HG02870 (cell line): ENCODE results near the gene KRT81.
"Not testable (repeated sequence)": the region's sequence is repeated elsewhere in the genome, so short reads cannot be mapped to it uniquely, and the experiment has no call there.

Source experiments
- ATAC-seq: cut with Tn5 transposase; IDR thresholded peaks from one replicate; pipeline ENCODE4 v1.9.1; 2021; ENCODE audit warnings: mild to moderate bottlenecking, moderate library complexity; ENCODE audit not compliant: unreplicated experiment

KRT81 gene

GRCh38 chr12:52300796-52301691 is 9.7 kb upstream of the KRT81 start:
- ATAC-seq: no peak

GRCh38 chr12:52298677-52299190 is 7.4 kb upstream of the KRT81 start:
- no peak for ATAC-seq

DNA sequence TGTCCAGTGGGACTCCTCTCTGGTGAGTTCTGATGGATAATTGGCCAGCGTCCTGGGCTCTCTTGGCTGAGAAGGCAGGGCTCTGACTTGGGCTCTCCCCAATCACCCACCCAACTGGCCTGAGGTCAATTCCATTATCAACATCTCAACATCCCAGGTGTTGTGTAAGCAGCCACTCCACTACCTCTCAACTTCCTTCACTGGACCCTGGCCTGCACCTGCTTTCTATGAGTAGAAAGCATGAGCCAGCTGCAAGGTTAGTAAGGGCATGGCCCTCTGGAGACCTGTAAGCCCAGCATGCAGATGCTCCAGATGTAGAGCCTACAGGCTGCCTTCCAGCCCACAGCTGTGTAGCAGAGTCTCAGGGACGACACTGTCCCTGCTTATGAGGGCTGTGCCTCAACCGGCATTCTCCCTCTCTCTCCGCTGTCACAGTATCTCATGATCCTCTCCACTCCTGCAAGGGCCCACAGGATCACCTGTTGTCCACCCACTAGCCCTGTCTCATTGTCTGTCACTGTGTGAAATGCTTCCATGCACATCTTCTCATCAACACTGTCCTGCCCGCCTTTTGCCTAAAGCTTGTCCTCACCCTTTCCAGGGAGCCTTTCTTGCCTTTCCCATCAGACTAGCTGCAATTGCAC is 5.4 kb upstream of the KRT81 start:
- no peak for ATAC-seq

GRCh38 chr12:52295663-52296062 is 4.3 kb upstream of the KRT81 start:
- no peak for ATAC-seq

DNA sequence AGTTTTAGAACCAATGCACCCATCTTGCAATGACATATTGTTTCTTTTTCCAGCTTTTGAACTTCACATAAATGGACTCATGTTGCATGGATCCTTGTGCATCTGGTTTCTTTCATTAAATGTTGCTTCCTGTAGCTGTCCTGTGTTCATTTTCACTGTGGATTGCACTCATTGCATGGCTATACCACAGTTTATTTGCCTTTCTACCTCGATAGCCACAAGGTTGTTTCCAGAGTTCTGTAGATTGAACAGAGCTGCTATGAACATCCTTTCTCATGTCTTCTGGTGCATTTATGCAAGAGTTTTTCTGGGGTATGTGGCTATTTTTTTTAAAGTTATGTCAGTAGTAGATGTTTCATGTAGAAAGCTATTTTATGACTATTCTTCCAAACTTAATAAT is 3.5 kb upstream of the KRT81 start:
- ATAC-seq: no peak

DNA sequence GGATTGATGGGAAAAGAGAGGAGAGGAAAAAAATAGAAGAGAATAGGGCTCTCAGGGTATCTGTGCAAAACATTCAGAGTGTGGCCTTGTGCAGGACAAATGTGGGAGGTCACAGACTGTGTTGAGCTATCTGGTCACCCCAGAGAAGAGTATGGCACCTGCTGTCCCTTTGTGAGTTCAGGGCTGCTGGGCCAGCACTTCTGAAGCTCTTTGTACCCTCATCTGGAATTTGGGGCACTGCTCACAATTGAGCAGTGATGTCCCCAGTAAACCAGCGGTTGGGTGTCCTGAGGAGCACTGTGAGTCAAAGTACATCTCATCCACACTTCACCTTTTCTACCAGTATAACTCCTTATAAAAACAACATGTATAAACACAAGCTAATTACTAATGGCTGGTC is 2.6 kb upstream of the KRT81 start:
- ATAC-seq: no peak

DNA sequence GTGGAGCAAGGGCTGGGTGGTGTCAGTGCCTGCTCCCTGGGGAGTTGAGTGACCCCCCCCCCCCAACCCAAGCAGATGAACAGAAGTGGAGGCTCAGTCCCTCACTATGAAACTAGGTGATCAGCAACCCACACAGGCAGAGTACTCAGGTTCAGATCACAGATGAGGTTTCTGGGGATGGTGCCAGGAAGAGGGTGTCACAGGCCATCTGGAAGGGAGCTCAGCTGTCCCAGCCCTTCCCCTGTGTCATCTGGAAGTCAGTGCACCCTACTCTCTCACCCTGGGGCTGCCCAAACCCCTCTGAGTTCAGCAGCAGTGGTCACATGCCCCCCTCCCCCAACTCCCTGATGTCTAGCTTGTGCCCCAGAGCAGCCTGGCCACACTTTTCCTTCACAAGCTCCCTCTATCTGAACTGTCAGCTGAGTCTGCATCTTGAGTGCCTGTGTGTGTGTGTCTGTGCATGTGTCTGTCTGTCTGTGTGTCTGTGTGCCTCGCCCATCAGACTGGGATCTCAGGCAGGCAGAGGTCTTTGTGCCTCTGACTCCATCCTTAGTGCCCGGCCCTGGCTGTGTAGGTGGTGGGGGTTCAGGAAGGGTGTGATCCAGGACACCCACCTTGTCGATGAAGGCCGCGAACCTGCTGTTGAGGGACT is 725 bp downstream of the KRT81 start:
- not testable (repeated sequence) for ATAC-seq

GRCh38 chr12:52287816-52288805 is 3.2 kb downstream of the KRT81 start:
- ATAC-seq: peak; percentile 74

- ATAC-seq: not testable (repeated sequence)
These were observed 4.2 kb downstream of the KRT81 start for GRCh38 chr12:52286857-52287785.

DNA sequence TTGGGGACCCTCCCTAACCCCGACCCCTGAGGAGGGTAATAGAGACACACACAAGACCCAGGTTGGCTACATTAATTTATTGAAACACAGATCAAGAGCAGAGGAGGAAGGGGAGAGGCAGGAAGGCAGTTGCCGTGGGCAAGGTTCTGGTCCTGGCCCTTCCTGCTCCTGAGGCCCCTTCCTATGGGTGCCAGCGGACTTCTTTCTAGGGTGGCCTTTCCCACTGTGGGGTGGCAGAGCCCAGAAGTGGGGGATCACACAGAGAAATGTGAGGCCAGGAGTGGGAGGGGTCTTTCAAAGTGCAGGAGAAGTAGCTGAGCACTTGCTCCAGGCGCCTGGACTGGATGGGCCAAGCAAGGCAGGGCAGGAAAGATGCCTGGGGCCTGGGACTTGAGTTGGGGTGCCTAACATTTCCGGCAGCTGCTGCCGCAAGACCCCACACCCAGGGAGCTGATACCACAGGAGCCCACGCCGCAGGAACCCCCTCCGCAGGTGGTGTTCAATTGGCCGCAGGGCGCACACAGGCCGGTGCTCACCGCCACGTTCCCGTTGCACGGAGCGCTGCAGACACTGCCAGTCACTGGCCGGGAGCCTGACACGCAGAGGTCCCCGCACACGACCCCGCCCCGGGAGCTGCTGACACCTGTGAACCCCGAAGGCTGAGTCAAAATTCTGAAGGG is 5.3 kb downstream of the KRT81 start:
- no peak for ATAC-seq

- ATAC-seq: no peak
These were observed 6.1 kb downstream of the KRT81 start for GRCh38 chr12:52285172-52285745.

DNA sequence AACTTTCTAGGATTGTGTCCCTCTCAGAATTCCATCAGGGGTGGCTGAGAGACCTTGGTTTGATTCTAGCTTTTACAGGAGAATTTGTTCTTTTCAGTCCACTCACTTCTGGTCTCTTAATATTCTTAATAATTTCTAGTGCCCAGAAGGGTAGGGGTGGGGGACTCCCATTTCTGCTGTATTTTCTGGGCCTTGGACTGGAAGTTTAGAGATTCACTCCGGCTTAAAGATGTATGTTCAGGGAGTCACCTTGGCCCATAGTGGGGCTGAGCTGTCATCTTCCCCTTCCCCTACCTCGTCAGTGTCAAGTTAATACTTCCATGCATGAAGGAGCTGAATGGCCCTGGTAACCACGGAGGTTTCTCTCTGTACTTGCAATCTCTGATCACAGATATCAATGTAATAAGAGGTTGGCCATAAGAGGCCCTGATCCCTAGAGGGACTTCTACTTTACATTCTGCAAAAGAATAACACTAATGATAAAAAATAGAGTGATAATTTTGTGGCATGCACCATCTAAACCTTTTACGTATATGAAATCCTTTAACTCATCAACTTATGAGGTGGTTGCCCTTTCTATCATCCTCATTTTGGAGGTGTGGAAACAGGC is 6.7 kb downstream of the KRT81 start:
- ATAC-seq: no peak

DNA sequence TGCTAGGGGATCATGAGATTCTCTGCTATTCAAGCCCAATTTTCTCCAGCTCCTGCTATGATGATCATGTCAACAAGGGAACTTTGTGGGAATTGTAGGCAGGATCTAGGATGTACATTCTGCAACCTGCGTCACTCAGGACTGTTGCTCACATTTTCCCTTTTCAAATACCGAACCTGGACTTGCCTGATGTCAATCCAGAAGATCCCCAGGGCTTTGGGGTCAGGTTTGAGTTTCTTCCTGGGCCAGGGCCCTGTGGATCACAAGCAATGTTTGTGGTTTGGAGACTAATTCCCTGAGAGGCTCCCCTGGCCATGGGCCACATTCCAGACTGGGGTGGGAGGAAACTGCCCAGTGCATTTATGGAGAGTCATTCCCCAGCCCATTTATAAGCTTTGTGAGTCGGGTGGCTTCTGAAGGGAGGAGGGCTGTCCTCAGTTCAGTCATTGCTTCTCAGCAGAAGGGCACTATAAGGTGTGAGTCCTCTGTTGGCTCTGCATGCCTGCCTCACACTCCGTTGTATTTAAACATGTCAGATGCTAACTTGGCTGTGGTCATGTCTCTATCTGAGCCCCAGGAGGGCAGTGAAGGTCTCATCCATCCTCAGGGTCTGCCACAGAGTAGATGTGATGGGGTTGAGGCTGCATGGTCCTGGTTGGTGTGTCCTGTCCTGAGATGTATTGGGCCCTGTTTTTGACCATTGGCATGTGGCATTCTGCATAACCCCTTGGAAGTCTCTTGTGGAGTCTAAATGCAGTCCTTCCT is 10.4 kb downstream of the KRT81 start:
- no peak for ATAC-seq

DNA sequence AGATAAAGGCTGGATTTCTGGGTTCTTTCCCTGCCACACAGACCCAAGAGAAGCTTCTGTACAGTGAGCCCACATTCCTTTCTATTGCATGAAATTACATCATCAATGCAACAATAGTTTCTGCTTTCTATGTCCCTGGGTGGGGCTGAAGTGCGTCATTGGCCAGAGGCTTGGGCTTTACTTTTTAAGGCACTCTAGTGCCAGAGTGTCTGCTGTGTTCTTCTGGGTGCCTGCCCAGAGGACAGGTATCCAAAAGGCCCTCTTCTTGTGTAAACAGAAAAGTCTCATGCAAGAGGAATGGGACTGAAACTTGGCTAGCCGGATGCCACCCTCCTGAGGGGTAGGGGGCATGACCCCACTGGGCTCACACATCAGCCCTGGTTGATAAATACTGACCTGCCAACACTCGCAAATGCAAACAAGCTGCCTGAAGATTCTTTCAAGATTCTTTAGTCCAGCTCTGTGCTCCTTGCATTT is 11.0 kb downstream of the KRT81 start:
- no peak for ATAC-seq

DNA sequence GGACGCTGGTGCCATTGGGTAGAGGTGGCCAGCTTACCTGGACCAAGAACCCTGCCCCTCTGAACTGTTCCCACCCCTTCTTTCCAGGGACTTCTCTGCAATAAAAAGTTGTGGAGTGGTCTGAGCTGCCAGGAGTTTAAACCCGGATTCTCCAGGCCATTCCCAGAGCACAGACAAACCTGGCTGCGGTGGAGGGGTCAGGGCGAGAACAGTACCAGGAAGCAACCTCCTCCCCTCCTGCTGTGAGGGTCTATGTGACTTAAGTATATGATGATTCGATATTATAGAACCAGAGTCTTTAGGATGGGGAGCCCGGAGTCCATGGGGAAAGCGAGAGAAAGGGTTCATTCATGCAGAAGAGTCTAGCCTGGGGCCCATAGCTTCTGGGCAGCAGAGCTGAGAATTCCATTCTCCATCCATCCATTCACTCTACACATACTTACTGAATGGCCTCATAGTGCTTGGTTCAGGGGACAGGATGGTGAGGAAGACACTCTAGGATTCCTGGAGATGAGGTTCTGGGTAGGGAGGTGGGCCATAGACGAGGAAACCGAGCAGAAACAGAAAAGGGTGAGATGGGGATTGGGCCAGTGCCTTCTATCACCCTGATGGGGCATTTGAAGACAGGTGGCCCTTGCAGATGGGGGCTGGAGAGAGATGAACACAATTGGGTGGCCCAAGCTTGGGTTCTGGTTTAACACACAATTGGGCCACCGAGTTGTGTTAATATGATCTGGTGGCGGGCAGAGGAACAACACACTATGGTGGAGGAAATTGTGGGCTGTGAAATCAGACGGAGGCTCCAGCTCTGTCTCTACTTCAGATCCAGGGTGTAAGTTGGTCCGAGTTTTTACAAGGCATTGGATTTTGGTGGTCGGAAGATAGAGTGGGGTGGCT is 11.7 kb downstream of the KRT81 start:
- ATAC-seq: no peak
